ENCODE results near the gene PPP1R1B.

Gene PPP1R1B

DNA sequence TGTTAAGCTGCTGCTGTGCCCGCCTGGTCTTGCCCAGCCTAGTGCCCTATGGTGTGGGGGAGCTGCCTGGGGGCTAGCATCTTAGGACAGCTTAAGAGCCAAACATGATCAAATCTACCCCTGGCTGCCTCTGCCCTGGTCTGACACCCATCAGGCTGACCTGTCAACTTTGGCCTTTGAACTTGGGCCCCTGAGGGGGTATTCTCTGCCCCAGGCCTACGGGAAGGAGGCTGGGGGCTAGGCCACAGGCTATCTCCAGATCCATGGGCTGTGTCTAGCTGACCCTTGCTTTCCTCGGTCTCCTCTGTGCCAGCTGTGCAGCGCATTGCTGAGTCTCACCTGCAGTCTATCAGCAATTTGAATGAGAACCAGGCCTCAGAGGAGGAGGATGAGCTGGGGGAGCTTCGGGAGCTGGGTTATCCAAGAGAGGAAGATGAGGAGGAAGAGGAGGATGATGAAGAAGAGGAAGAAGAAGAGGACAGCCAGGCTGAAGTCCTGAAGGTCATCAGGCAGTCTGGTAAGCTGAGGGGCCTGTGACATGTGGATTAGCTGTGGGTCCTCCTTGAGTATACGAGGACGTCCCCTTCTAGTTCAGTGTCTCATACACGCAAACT, 6.9 kb downstream of the PPP1R1B start:
- DNase-seq (ENCODE audit: low read depth in 2 of 2): no peak

DNA sequence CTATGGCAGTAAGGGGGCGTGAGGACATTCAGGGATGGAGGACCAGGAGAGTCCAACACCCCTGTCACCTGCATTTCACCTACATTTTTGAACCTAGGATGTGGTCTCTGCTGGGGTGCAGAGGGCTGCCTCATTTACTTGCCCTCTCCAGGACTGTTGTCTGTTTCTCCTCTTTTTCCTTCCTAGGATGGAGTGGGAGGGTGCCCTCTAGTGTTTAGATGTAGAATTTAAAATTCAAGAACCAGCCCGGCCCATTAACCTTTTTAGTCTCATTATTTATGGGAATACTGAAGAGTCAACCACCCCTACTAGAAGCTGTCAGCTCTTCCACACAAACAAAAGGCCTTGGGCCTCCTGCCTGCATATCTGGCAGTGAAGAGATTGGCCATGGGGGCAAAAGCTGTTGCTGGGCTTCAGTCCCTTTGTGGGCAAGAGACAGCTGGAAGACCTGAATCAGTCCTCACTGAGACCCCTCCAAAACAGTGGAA, 7.7 kb downstream of the PPP1R1B start:
- DNase-seq (ENCODE audit: low read depth in 2 of 2): no peak

DNA sequence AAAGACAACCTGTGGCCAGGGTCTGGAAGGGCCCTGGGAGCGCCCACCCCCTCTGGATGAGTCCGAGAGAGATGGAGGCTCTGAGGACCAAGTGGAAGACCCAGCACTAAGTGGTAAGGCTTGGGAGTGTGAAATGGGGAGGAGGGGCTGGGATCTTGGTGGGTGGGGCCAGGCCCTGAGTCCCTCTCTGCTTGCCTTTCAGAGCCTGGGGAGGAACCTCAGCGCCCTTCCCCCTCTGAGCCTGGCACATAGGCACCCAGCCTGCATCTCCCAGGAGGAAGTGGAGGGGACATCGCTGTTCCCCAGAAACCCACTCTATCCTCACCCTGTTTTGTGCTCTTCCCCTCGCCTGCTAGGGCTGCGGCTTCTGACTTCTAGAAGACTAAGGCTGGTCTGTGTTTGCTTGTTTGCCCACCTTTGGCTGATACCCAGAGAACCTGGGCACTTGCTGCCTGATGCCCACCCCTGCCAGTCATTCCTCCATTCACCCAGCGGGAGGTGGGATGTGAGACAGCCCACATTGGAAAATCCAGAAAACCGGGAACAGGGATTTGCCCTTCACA, 8.9 kb downstream of the PPP1R1B start:
- DNase-seq (ENCODE audit: low read depth in 2 of 2): no peak

DNA sequence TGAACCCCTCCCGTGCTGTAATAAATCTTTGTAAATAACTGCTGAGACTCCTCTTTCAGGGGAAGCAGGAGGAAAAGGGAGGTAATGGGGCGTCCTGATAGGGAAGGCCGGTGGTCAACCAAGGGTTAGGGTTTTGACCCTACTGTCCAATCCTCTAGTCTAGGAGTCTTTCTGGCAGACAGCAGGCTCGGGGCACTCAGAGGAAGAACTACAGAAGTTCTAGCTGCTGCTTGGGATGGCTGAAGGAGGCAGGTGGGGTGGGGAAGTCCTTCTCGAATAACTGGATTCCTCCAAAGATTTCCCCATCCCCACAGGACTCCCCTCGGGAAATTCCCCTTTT, 9.8 kb downstream of the PPP1R1B start:
- no peak for DNase-seq (ENCODE audit: low read depth in 2 of 2)

DNA sequence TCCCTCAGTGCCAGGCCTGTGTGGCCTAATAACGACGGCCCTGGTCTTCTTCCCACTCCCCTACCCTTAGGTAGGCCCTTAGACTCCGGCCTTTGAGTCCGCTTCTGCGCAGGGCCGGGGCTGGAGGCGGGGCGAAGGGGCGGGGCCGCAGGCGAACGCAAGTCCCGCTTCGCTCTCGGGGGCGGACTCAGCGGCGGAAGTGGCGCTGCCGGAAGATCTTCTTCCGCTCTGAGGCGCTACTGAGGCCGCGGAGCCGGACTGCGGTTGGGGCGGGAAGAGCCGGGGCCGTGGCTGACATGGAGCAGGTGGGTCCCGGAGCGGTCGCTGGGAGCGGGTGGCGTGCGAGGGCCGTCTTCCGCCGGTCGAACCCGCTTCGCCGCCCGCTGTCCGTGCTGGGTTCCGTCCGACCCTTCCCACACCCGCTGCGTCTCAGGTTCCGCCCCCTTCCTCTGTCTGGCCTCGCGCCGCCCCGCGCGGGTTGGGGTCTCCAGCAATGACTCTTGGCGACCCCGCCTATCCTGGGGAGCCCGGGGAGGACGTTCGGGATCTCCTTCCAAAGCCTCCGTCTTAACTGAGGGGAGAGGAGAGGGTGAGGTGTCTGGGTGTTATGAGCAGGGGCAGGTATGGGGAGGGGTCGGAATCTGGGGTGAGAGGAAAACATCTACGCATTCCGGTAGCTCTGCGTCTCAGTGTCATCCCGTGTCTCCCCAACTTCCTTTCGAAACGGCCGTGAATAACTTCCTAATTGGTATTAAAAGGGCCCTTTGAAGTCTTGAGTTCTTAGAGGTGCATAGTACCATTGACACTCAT, 10.4 kb downstream of the PPP1R1B start, which contains the start of gene STARD3:
STARD3 (plus strand) TSS at position 218 of the 810 bp plus-strand sequence. CDS start 16,388 bp downstream, outside the sequence.
- peak; percentile 87 to 91 for DNase-seq (ENCODE audit: low read depth in 2 of 2)

DNA sequence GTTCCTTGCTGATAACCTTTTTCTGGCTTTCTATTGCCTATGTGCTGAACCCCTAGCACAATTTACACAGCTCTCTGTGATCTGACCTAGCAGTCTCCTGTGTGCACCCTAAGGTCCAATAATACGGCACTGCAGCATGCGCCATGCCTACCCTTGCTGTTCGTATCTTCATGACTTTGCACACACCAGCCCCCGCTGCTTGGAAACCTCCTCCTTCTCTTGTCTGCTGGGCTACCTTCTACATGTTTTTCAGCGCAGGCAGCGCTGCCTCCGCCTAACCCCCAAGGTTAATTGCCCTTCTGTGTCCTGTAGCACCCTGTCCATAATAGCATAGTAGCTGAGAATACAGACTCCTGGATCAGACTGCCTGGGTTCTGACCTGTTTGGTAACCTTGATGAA, 11.6 kb downstream of the PPP1R1B start:
- DNase-seq (ENCODE audit: low read depth in 2 of 2): no peak

DNA sequence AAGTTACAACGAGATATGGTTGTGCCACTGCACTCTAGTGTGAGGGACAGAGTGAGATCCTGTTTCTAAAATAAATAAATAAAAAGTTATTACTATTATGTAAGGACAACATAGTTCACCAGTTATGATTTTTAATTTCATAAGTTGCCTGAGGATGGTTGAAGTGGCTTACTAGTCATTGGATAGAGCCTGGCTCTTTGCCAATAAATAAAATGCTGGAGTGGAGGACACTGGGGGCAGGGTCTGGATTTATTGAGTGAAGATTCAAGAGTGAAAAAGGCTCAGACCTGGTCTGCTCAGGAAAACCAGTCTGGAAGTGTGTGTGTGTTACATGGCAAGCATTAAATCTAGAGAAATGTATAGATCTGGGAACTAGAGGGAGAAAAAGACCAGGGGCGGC, 12.3 kb downstream of the PPP1R1B start:
- DNase-seq (ENCODE audit: low read depth in 2 of 2): no peak

DNA sequence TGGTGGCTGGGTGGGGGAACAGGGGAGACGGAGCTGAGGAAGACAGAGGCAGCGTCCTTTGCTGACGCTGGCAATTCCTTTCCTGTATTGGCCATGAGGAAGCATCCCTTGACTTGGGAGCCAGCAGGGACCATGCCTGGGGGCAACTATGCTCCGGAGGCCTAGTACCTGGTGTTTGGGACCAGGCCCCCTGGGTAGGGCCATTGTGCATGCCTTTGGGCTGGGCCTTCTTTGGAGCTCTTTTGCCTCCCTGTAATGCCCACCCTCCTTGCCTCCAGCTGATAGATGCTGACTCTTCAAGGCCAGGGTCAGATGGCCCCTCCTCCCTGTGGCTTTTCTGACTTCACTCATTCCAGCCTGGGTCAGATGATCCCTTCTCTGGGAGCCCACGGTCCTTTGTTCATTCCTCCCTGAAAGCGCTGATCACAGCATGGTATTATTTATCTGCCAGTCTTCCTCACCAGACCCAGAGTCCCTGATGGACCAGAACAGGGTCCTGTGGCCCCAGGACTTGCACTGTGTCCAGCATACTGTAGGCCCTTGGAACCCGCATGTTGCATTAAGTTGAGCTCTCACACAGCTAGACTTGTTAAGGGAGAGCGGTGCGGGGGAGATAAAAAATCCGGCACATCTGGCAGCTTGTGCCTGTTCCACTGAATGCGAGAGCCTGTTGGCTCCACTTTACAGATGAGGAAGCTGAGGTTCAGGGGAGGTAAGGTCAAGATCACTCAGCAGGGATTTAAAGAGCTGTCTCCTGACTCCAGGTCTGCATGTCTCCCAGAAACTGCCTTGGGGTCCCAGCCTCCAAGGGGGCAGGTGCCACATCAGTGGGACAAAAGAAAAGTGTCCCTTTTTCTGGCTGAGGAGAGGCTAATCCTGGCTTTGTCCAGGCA, 13.1 kb downstream of the PPP1R1B start:
- no peak for DNase-seq (ENCODE audit: low read depth in 2 of 2)

DNA sequence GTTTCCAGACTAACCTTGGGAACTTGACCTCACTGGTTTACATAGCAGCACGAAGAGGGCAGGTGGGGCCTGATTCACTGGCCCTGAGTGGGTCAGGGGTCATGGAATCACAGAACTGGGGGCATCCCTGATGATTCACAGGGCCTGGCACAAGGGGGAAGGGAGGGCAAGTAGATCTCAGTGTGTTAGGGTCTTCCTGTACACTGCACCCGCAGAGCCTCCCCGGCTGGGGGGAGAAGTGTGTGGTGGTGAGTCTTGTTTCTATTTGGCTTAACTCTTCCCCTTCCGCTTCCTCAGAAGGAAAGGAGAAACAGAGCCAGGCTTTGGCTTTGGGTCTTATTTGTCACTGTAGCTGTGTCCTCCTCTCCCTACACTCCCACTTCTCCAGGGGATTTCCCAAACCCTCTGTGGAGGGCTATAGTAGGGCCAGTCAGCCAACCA, 13.9 kb downstream of the PPP1R1B start:
- DNase-seq (ENCODE audit: low read depth in 2 of 2): no peak

DNA sequence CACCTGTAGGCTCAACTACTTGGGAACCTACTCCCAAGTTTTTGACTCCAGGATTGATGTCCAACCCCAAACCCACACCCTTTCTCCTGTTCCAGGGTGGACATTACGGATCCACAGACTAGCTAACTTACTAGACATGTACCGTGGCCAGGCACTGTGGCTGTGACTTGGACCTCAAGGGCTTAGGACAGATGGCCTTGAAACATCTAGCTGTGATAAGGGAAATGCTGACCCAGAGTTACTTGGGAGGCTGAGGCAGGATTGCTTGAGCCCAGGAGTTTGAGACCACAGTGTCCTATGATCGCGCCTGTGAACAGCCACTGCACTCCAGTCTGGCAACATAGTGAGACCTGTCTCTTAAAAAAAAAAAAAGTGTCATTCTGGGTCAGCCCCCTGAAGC, 14.3 kb downstream of the PPP1R1B start:
- no peak for DNase-seq (ENCODE audit: low read depth in 2 of 2)

DNA sequence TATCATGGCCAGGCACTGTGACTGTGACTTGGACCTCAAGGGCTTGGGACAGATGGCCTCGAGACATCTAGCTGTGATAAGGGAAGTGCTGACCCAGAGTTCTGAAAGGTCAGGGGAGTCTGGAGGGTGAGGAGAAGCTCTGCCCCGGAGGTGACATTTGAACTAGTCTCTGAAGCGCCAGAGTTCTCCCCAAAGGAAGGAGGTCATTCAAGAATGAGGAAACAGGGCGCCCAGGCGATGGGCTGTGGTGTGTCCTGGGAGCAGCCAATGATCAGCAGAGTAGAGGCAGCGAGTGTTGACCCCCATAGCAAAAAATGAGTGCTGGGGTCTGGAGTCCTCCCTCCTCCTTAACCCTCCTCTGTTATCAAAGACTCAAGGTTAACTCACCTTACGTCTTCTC, 15.1 kb downstream of the PPP1R1B start:
- no peak for DNase-seq (ENCODE audit: low read depth in 2 of 2)

DNA sequence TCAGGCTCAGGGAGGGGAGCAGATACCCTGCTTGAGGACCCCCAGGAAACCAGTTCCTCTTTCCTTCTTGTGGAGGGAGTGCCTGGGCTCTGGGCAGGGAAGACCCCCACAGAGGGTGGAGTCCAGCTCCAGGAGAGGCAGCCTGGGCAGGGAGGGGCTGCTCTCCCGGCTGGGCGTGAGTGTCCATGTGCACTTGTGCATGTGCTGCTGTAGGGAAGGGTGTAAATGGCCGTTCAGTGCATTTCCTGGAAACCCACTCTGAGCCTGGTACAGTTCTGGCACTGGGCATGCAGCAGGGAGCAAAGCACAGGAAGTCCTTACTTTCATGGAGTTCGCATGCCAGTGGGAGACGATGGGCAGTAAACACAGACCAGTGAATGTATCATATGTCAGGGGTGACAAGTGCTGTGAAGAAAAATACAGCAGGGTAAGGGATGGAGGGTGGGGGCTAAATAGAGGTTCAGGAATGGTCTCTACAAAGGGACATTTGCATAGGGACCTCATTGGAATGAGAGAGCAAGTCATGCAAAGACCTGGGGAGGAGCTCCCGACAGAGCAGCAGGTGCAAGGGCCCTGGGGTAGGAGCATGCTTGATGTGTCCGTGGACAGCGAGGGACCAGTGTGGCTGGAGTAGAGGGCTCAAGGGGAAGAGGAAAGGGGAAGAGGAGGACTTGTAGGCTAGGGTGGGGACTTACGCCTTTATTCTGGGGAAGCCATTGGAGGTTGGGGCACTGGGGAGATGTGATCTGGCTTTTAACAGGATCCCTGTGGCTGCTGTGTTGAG, 15.7 kb downstream of the PPP1R1B start:
- DNase-seq (ENCODE audit: low read depth in 2 of 2): no peak

DNA sequence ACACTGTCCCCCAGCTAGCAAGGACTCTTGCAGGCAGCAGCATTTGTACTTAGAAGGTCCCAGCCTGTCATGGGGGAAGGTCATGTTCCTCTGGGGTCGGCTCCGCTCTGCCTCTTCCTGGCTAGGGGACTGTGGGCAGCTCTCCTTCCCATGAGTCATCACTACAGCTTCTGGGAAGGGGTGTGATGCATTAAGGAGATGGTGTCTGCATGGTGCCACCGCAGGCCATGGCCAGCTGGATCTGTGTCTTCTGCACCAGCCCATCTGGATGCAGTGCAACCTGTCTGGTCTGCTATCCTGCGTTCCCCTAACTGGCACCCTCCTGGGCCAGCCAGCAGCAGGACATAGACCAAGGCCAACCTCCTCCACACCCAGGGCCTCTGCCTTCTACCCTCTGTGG, 16.5 kb downstream of the PPP1R1B start:
- DNase-seq (ENCODE audit: low read depth in 2 of 2): no peak

DNA sequence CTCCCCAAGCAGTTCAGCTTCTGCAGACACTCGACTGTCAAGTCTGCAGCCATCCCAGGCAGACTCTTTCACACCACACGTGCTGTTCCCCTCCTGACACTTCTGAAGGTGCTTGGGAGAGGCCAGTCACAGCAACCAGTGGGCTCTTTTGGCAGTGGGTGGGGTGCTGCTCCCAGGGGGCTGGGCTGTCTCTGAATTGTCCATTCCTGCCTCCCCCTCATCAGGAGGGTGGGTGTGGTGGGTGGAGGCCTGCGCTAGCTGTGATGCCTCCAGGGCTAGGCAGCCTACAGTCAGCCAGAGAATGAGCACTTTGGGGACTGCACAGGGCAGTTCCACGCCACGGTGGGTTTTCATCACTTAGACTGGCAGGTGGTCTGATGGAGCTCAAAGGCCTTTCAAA, 20.5 kb downstream of the PPP1R1B start:
- DNase-seq (ENCODE audit: low read depth in 2 of 2): no peak

DNA sequence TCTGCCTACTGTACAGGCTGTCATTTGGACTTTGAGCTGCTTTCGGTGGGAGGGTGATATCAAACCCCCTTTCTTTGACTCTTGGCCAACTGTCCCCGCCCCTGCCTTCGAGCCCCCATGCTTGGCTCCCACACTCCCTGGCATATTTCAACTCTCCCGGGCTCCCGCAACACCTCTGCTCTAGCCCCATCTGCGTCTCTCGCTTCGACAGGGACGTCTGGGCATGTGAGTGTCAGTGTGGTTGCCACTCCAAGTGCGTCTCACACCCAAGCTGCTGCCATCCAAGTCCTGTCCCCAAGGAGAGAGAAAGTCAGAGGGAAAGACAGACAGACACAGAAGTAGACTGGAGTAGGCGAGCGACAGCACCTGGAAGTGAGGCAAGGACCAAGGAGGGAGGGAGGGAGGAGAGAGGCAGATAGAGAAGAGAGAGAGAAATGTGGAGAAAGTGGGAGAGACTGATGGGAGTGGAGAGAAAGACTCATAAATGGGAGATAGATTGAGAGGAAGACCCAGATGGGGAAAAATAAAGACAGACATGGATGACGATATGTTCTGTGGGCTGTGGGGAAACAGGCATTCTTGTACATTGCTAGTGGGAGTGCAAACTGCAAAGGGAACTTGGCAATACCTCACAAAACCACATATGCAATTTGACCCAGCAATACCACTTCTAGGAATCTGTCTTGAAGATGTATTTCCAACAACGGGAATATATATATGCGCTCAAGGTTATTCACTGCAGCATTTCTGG, 22.0 kb downstream of the PPP1R1B start:
- DNase-seq (ENCODE audit: low read depth in 2 of 2): no peak

DNA sequence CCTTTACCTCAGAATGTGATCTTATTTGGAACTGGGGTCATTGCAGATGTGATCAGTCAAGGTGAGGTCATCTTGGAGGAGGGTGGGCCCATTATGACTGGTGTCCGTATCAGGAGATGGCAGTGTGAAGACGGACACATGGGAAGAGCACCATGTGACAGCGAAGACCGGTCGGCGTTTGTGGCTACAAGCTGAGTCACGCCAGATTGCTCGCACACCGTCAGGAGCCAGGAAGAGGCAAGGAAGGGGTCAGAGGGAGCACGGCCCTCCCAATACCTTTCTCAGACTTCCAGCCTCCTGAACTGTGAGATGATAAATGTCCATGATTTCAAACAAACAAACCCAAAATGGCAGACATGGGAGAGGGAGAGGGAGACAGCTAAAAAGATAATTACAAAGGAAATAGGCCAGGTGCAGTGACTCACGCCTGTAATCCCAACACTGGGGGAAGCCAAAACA, 23.4 kb downstream of the PPP1R1B start:
- no peak for DNase-seq (ENCODE audit: low read depth in 2 of 2)

DNA sequence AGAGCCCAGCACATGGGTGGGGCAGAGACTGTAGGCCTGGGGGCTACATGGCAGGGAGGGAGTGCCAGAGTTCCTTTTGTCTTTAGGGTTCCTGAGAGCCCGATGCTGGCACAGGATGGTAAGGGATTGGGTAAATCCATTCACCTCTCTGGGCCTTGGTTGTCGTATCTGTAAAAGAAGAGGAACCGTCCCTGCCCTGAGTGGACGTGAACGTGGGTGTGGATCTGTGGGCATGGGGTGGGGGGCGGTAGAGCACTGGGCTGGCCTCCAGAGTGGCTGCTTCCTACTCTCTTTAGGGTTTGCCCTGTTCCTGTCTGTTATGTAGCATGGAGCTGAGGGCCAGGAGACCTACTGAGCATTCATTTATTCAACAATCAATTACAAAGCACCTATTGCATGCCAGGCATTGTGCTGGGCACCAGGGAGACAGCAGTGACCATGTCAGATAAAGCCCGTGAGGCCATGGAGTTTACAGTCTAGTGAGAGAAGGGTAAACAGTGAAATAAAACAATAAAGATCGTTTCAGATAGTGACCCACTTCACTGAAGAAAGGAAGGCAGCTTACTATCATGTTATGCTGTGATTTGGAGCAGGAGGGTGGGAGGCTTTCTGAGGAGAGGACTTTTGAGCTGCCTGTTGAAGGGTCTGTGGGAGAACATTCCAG, 25.3 kb downstream of the PPP1R1B start:
- DNase-seq (ENCODE audit: low read depth in 2 of 2): no peak

DNA sequence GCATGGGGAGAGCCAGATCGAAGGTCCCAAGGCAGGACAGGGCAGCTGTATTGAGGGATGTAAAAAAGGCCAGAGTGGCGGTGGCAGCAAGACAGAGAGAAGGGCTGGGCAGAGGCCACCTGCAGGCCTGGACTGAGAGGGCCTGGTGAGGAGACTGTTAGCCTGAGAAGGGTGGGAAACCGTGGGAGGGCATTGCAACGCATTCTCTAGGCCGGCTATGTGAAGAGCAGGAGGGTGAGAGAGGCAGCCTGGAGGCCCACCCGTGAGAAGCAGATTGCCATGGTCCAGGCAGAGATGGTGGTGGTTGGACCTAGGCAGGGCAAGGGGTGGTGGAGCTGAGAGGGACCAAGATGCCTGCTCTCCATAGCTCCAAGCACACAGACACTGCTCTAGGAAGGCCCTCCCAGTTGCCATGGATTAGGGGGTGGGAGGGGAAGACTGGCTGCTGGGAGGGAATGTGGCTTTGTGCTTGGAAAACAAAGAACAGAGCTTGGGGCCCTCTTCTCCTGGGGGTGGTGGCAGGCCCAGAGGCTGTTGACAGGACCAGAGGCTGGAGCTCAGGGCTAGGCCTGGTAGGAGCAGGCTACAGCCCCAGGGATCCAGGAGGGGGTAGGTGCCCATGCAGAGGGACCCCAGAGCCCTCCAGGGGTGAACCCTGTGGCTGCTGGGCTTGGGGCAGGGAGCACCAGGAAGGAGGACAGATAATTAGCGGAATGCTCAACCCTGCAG, 26.0 kb downstream of the PPP1R1B start:
- DNase-seq (ENCODE audit: low read depth in 2 of 2): no peak

DNA sequence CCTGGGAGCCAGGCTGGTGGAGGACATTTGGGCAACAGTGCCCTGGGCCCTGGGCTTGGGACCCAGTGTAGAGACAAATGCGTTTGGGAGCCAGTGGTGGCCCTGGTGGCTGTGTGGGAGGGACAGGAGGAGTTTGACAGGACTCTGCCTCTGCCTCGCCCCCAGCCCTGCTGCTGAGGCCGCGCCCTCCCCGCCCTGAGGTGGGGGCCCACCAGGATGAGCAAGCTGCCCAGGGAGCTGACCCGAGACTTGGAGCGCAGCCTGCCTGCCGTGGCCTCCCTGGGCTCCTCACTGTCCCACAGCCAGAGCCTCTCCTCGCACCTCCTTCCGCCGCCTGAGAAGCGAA, 26.5 kb downstream of the PPP1R1B start:
- DNase-seq (ENCODE audit: low read depth in 2 of 2): no peak

Measured in stimulated activated CD8-positive, alpha-beta memory T cell treated with anti-CD3 and anti-CD28 coated beads, Interleukin-15, amount 100 ng/mL, for 48 hours (primary cell).